Mucosa of rectum (tissue), 2 donors: Measurements from ENCODE around the gene ZNF768.
"Not testable (repeated sequence)": the region's sequence is repeated elsewhere in the genome, so short reads cannot be mapped to it uniquely, and the experiment has no call there.

ENCODE experiments used
- H3K27ac ChIP-seq, 2 donors: one replicate each; pipeline ENCODE4 v1.7.0; 2013; ENCODE audit warnings: inconsistent platforms in 2 of 2, low read depth in 2 of 2, low read length in 2 of 2
- H3K27me3 ChIP-seq, 2 donors: one replicate each; pipeline ENCODE4 v1.7.0; 2013; ENCODE audit warnings: low read length in 2 of 2; ENCODE audit not compliant: control insufficient read depth in 2 of 2, insufficient read depth in 2 of 2
- H3K36me3 ChIP-seq, 2 donors: one replicate each; pipeline ENCODE4 v1.7.0; 2013; ENCODE audit warnings: low read length in 2 of 2; ENCODE audit not compliant: control insufficient read depth in 2 of 2, insufficient read depth in 2 of 2
- H3K4me1 ChIP-seq, 2 donors: one replicate each; pipeline ENCODE4 v1.7.0; 2013; ENCODE audit warnings: low read length in 2 of 2, mild to moderate bottlenecking in 1 of 2; ENCODE audit not compliant: control insufficient read depth in 2 of 2, insufficient read depth in 2 of 2
- H3K4me3 ChIP-seq, 2 donors: one replicate each; pipeline ENCODE4 v1.7.0; 2013; ENCODE audit warnings: low read length in 2 of 2
- H3K9ac ChIP-seq, 2 donors: one replicate each; pipeline ENCODE4 v1.7.0; 2013; ENCODE audit warnings: low read length in 2 of 2, low read depth in 1 of 2, mild to moderate bottlenecking in 1 of 2
- H3K9me3 ChIP-seq, 2 donors: one replicate each; pipeline ENCODE4 v1.7.0; 2013; ENCODE audit warnings: low read length in 2 of 2; ENCODE audit not compliant: control insufficient read depth in 2 of 2
- donor health status: healthy.
- donor health status: Normal muscosa, but diverticular disease.

Gene ZNF768

DNA sequence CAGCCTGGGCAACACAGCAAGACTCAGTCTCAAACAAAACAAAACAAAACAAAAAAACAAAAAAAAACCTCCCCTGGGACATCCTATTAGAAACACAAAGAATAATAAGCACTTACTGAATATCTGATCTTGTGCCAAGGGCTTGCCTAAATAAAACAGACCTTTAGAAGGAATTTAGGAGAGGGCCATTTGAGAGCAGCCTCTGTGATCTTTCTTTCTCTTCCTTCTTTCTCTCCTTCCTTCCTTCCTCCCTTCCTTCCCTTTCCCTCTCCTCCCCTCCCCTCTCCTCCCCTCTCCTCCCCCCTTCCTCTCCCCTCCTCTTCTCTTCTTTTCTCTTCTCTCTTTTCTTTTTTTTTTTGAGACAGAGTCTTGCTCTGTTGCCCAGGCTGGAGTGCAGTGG, 41.5 kb downstream of the ZNF768 start:
- H3K27me3 ChIP-seq, result no peaks in the 10 kb centered on the region
- H3K4me3 ChIP-seq, result no peak overlapping the region
- no peak overlapping the region for H3K9ac ChIP-seq
- no peak overlapping the region for H3K27ac ChIP-seq
- no peaks in the 10 kb centered on the region for H3K4me1 ChIP-seq
- peaks cover 0 to 4% of the 10 kb centered on the region in 2 donors for H3K36me3 ChIP-seq
- H3K9me3 ChIP-seq, result no peaks in the 10 kb centered on the region

DNA sequence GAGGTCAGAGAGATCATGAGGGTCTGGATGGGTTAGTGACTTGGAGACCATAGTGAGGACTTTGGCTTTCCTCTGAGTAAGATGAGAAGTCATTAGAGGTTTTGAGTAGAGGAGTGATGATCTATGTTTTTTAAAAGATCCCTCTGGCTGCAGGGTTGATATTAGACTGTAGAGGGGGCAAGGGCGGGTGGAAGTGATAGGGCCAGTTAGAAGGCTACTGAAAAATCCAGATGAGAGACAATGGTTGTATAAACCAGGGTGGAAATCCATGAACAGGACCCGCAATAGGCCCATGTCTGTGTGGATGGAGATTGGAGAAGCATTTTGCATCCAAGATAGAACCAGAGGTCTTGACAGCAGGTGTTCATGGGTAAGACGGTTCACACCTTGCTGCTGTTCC, 44.0 kb downstream of the ZNF768 start:
- Histone ChIP-seq H3K27me3 (no peaks in the 10 kb centered on the region), H3K9me3 (no peaks in the 10 kb centered on the region), H3K9ac (no peak overlapping the region), H3K27ac (no peak overlapping the region), H3K36me3 (peaks cover 0 to 4% of the 10 kb centered on the region in 2 donors), H3K4me3 (no peak overlapping the region), H3K4me1 (no peaks in the 10 kb centered on the region)

DNA sequence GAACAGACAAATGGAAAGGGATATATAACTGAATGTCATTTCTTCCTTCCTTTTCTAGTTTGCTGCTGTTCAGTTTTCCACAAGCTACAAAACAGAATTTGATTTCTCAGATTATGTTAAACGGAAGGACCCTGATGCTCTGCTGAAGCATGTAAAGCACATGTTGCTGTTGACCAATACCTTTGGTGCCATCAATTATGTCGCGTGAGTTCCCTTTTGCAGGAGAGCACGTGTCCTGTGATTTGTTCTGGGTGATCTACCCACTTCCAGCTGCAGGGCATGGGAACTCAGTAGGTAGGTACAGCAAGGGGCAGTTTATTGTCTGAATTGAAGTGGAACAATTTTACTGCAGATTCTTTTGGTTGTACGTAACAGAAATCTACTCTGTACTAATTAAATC, 45.0 kb downstream of the ZNF768 start:
- no peak overlapping the region for H3K4me3 ChIP-seq
- no peaks in the 10 kb centered on the region for H3K9me3 ChIP-seq
- no peak overlapping the region for H3K27ac ChIP-seq
- peaks cover 0 to 4% of the 10 kb centered on the region in 2 donors for H3K36me3 ChIP-seq
- H3K27me3 ChIP-seq, result no peaks in the 10 kb centered on the region
- H3K4me1 ChIP-seq, result no peaks in the 10 kb centered on the region
- H3K9ac ChIP-seq, result no peak overlapping the region

DNA sequence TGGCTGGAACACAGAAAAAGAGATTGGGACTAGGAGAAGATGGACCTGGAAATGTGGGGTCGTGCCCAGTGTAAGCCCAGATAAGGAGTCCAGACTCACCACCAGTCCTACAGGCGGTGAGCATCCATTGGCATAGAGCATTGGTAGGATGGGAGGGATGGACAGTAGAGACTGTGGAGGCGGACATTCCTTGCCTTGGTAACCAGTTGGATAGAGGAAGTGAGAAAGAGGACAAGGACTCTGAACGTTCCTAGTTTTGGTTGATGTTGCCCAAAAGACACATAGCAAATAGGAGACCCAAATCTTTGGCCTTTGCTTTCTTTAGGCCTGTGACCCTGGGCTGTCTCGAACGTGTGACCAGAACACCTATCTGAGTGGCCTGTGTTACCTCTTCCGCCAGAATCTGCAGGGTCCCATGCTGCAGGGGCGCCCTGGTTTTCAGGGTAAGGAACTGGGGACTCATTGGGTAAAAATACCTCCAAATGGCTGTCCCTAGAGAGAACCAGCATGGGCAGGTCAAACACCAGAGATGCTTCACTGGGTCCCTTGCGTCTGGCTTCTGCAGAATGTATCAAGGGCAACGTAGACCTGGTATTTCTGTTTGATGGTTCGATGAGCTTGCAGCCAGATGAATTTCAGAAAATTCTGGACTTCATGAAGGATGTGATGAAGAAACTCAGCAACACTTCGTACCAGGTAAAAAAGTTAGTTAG, 47.4 kb downstream of the ZNF768 start:
- no peaks in the 10 kb centered on the region for H3K27me3 ChIP-seq
- H3K4me1 ChIP-seq, result no peaks in the 10 kb centered on the region
- H3K9ac ChIP-seq, result no peak overlapping the region
- H3K9me3 ChIP-seq, result no peaks in the 10 kb centered on the region
- H3K36me3 ChIP-seq, result peaks cover 0 to 4% of the 10 kb centered on the region in 2 donors
- H3K27ac ChIP-seq, result no peak overlapping the region
- no peak overlapping the region for H3K4me3 ChIP-seq

DNA sequence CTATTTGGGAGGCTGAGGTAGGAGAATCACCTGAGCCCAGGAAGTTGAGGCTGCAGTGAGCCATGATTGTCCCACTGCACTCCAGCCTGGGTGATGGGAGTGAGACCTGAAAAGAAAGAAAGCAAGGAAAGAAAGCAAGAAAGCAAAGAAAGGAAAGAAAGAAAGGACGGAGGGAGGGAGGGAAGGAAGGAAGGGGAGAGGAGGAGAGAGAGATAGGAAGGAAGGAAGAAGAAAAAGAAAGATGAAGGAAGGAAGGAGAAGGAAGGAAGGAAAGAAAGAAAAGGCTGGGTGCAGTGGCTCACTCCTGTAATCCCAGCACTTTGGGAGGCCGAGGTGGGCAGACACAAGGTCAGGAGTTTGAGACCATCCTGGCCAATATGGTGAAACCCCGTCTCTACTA, 48.6 kb downstream of the ZNF768 start:
- H3K9ac ChIP-seq, H3K27me3 ChIP-seq, H3K36me3 ChIP-seq, H3K4me1 ChIP-seq, H3K4me3 ChIP-seq, H3K27ac ChIP-seq, H3K9me3 ChIP-seq: not testable (repeated sequence)

DNA sequence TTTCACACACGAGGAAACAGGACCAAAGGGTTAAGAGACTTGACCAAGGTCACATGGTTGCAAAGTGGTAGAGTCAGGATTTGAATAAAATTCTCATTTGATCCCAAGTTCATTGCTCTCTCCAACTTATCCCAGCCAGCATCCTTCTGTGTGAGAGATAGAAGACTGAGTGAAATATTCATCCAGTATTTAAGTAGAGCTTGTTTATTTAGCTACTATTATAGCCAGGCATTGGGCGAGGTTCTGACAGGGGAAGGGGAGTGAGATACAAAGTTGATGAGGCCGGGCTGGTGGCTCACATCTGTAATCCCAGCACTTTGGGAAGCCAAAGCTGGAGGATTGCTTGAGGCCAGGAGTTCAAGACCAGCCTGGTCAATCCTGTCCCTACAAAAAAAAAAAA, 49.4 kb downstream of the ZNF768 start:
- H3K4me1 ChIP-seq, result no peaks in the 10 kb centered on the region
- no peak overlapping the region for H3K9ac ChIP-seq
- no peaks in the 10 kb centered on the region for H3K27me3 ChIP-seq
- H3K27ac ChIP-seq, result no peak overlapping the region
- H3K36me3 ChIP-seq, result peaks cover 0 to 2% of the 10 kb centered on the region in 2 donors
- H3K4me3 ChIP-seq, result no peak overlapping the region
- no peaks in the 10 kb centered on the region for H3K9me3 ChIP-seq

DNA sequence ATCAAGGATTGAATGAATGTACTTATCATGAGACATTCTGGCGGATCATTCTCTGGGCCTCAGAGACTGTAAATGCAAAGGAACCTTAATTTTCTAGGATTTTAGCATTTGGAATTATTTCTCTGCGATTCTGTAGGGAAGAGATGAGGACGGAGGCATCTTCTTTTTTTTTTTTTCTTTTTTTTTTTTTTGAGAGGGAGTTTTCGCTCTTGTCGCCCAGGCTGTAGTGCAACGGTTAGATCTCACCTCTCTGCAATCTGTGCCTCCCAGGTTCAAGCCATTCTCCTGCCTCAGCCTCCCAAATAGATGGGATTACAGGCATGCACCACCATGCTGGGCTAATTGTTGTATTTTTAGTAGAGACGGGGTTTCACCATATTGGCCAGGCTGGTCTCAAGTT, 51.7 kb downstream of the ZNF768 start:
- H3K36me3 ChIP-seq, result no peaks in the 10 kb centered on the region
- H3K27me3 ChIP-seq, result no peaks in the 10 kb centered on the region
- H3K4me3 ChIP-seq, result peak overlapping the region in 1 of 2 donors; percentile 42
- no peaks in the 10 kb centered on the region for H3K9me3 ChIP-seq
- no peak overlapping the region for H3K27ac ChIP-seq
- no peak overlapping the region for H3K9ac ChIP-seq
- H3K4me1 ChIP-seq, result no peaks in the 10 kb centered on the region

DNA sequence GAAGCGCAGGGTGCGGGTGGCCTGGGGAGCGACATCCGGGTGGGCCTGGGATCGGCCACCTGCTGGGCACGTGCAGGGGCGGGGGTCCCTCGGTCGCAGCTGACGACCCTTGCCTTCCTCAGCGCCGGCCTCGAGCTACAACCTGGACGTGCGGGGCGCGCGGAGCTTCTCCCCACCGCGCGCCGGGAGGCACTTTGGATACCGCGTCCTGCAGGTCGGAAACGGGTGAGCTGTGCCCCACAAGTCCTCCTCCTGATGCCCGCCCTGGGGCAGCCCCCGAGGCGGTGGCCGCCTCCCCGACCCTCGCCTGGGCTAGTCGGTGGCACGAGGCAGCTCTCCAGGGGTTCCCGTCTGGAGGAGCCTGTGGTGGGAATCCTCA, 52.3 kb downstream of the ZNF768 start:
- Histone ChIP-seq H3K36me3 (no peaks in the 10 kb centered on the region), H3K27me3 (no peaks in the 10 kb centered on the region), H3K4me1 (no peaks in the 10 kb centered on the region), H3K9ac (peak overlapping the region in 1 of 2 donors; percentile 10), H3K27ac (peak overlapping the region in 1 of 2 donors; percentile 79), H3K9me3 (no peaks in the 10 kb centered on the region), H3K4me3 (peak overlapping the region; percentile 11 to 74)
